SK-N-SH treated with all-trans-retinoic acid at 6 μM for 48 hours (cell line): ENCODE data around the gene RAD51B.

Experiments
- ATAC-seq: fragments of 200-7000 bp; cut with Tn5 transposase; 3 replicates; pipeline ENCODE4 v1.9.1; 2020; ENCODE audit warnings: mild to moderate bottlenecking, moderate library complexity
- ARNTL ChIP-seq: fragments of 450-650 bp; formaldehyde crosslinking; IDR thresholded peaks from 2 replicates; pipeline ENCODE4 v1.5.0; 2020; ENCODE audit warnings: low read depth, mild to moderate bottlenecking, moderate library complexity, borderline replicate concordance
- BACH2 ChIP-seq: fragments of 250-450 bp; sonication (Bioruptor Pico); IDR thresholded peaks from 2 replicates; pipeline ENCODE4 v1.9.0; 2021; ENCODE audit warnings: mild to moderate bottlenecking, borderline replicate concordance
- CREB5 ChIP-seq: fragments of 250-450 bp; sonication (Bioruptor Pico); IDR thresholded peaks from 2 replicates; pipeline ENCODE4 v1.5.1; 2020; ENCODE audit warnings: low read depth, mild to moderate bottlenecking, moderate library complexity
- CSDC2 ChIP-seq: fragments of 250-450 bp; sonication (Bioruptor Pico); IDR thresholded peaks from 2 replicates; pipeline ENCODE4 v1.5.0; 2020; ENCODE audit warnings: mild to moderate bottlenecking, moderate library complexity
- CSRNP3 ChIP-seq: fragments of 250-450 bp; sonication (Bioruptor Pico); IDR thresholded peaks from 2 replicates; pipeline ENCODE4 v1.5.1; 2021; ENCODE audit warnings: mild to moderate bottlenecking, moderate library complexity
- ESRRG ChIP-seq: fragments of 250-450 bp; sonication (Bioruptor Pico); IDR thresholded peaks from 2 replicates; pipeline ENCODE4 v1.6.1; 2021; ENCODE audit warnings: mild to moderate bottlenecking
- OSR1 ChIP-seq: fragments of 250-450 bp; sonication (Bioruptor Pico); IDR thresholded peaks from 2 replicates; pipeline ENCODE4 v1.8.0; 2022; ENCODE audit warnings: moderate library complexity, mild to moderate bottlenecking, inconsistent platforms
- PATZ1 ChIP-seq: fragments of 250-450 bp; sonication (Bioruptor Pico); IDR thresholded peaks from 2 replicates; pipeline ENCODE4 v1.8.0; 2020; ENCODE audit warnings: mild to moderate bottlenecking, moderate library complexity, borderline replicate concordance
- POU6F1 ChIP-seq: fragments of 250-450 bp; sonication (Bioruptor Pico); IDR thresholded peaks from 2 replicates; pipeline ENCODE4 v1.8.0; 2021; ENCODE audit warnings: low read depth, mild to moderate bottlenecking, moderate library complexity, borderline replicate concordance
- RARB ChIP-seq: fragments of 250-450 bp; sonication (Bioruptor Pico); IDR thresholded peaks from 2 replicates; pipeline ENCODE4 v1.8.0; 2021; ENCODE audit warnings: mild to moderate bottlenecking, moderate library complexity
- SNAI2 ChIP-seq: fragments of 250-450 bp; sonication (Bioruptor Pico); IDR thresholded peaks from 2 replicates; pipeline ENCODE4 v1.5.0; 2020; ENCODE audit warnings: mild to moderate bottlenecking, moderate library complexity
- TCF4 ChIP-seq: fragments of 250-450 bp; sonication (Bioruptor Pico); IDR thresholded peaks from 2 replicates; pipeline ENCODE4 v1.8.0; 2021; ENCODE audit warnings: mild to moderate bottlenecking, moderate library complexity, borderline replicate concordance
- TOX ChIP-seq: fragments of 250-450 bp; sonication (Bioruptor Pico); IDR thresholded peaks from 2 replicates; pipeline ENCODE4 v1.8.0; 2021; ENCODE audit warnings: mild to moderate bottlenecking, moderate library complexity, borderline replicate concordance
- TSHZ2 ChIP-seq: fragments of 250-450 bp; sonication (Bioruptor Pico); IDR thresholded peaks from 2 replicates; pipeline ENCODE4 v1.5.0; 2020; ENCODE audit warnings: mild to moderate bottlenecking, moderate library complexity
- ZC3H10 ChIP-seq: fragments of 250-450 bp; sonication (Bioruptor Pico); IDR thresholded peaks from 2 replicates; pipeline ENCODE4 v1.5.1; 2021; ENCODE audit warnings: mild to moderate bottlenecking, moderate library complexity
- ZFP3 ChIP-seq: fragments of 250-450 bp; sonication (Bioruptor Pico); IDR thresholded peaks from 2 replicates; pipeline ENCODE4 v1.5.0; 2020; ENCODE audit warnings: mild to moderate bottlenecking, moderate library complexity
- ZFP30 ChIP-seq: fragments of 450-650 bp; formaldehyde crosslinking; IDR thresholded peaks from 2 replicates; pipeline ENCODE4 v1.5.0; 2022; ENCODE audit warnings: mild to moderate bottlenecking, moderate library complexity
- ZNF565 ChIP-seq: fragments of 450-650 bp; formaldehyde crosslinking; conservative IDR thresholded peaks from 2 replicates; pipeline ENCODE4 v1.5.0; 2020; ENCODE audit warnings: low read depth, mild to moderate bottlenecking, moderate library complexity
- ZNF70 ChIP-seq: fragments of 450-650 bp; formaldehyde crosslinking; IDR thresholded peaks from 2 replicates; pipeline ENCODE4 v1.5.0; 2020; ENCODE audit warnings: mild to moderate bottlenecking, moderate library complexity
- ZNF8 ChIP-seq: fragments of 450-650 bp; formaldehyde crosslinking; IDR thresholded peaks from 2 replicates; pipeline ENCODE4 v1.5.0; 2020; ENCODE audit warnings: mild to moderate bottlenecking, moderate library complexity

RAD51B gene

GRCh38 chr14:68172627-68173026 lies 353.0 kb downstream of the RAD51B start:
- TF ChIP-seq CSDC2 (CRISPR knock-in tag) (no peak), OSR1 (CRISPR knock-in tag) (no peak), ZNF565 (CRISPR knock-in tag) (no peak), BACH2 (CRISPR knock-in tag) (no peak), SNAI2 (no peak), ESRRG (CRISPR knock-in tag) (no peak), CREB5 (no peak)

GRCh38 chr14:68173227-68173972 lies 353.8 kb downstream of the RAD51B start:
- no peak for ATAC-seq
- TF ChIP-seq CSDC2 (CRISPR knock-in tag) = no peak
- TF ChIP-seq ZC3H10 (CRISPR knock-in tag) = no peak
- no peak for TF ChIP-seq TCF4
- no peak for TF ChIP-seq RARB (CRISPR knock-in tag)
- TF ChIP-seq ZNF8 = no peak
- TF ChIP-seq SNAI2 = no peak
- no peak for TF ChIP-seq CREB5
- no peak for TF ChIP-seq POU6F1 (CRISPR knock-in tag)
- no peak for TF ChIP-seq ZFP3 (CRISPR knock-in tag)

More at GRCh38 chr14:68172627-68173026, 353.0 kb downstream of the RAD51B start:
- peak; percentile 54 for ATAC-seq

- ATAC-seq = no peak
- no peak for TF ChIP-seq ZFP30 (CRISPR knock-in tag)
- no peak for TF ChIP-seq ARNTL (CRISPR knock-in tag)
- no peak for TF ChIP-seq ZNF565 (CRISPR knock-in tag)
- no peak for TF ChIP-seq ESRRG (CRISPR knock-in tag)
- TF ChIP-seq ZNF70 (CRISPR knock-in tag) = no peak
Observed at GRCh38 chr14:68174446-68174845, 354.9 kb downstream of the RAD51B start.

- no peak for TF ChIP-seq TSHZ2 (CRISPR knock-in tag)
- no peak for ATAC-seq
Observed at GRCh38 chr14:68176687-68177086, 357.1 kb downstream of the RAD51B start.

GRCh38 chr14:68177728-68178127 lies 358.1 kb downstream of the RAD51B start:
- no peak for TF ChIP-seq ZFP30 (CRISPR knock-in tag)
- no peak for TF ChIP-seq BACH2 (CRISPR knock-in tag)
- TF ChIP-seq ZC3H10 (CRISPR knock-in tag) = no peak
- no peak for TF ChIP-seq CSRNP3 (CRISPR knock-in tag)
- TF ChIP-seq TOX (CRISPR knock-in tag) = no peak
- no peak for TF ChIP-seq PATZ1
- no peak for ATAC-seq
